Progenitor cell of endocrine pancreas (in vitro differentiated cells): ENCODE data around the gene CCDC24. TPM values are rescaled to one million over a fixed set of nuclear protein-coding genes. Genes with fewer than 3 reads are reported as not detected.

ENCODE experiments used
- DNase-seq: peaks from one replicate; pipeline ENCODE4 v3.0.0; 2021; ENCODE audit warnings: low spot score; ENCODE audit not compliant: unreplicated experiment
- H3K27ac Mint-ChIP-seq: 2 replicates; pipeline ENCODE4 v1.8.0; 2021; ENCODE audit warnings: mild to moderate bottlenecking, moderate library complexity, mixed read lengths
- H3K27me3 Mint-ChIP-seq: 2 replicates; pipeline ENCODE4 v1.8.0; 2021; ENCODE audit warnings: mixed read lengths
- H3K36me3 Mint-ChIP-seq: 2 replicates; pipeline ENCODE4 v1.8.0; 2022; ENCODE audit warnings: mixed read lengths; ENCODE audit not compliant: insufficient read depth
- H3K4me1 Mint-ChIP-seq: 2 replicates; pipeline ENCODE4 v1.8.0; 2021; ENCODE audit warnings: low read depth, mixed read lengths
- H3K4me3 Mint-ChIP-seq: 2 replicates; pipeline ENCODE4 v1.8.0; 2021; ENCODE audit warnings: low read depth, mild to moderate bottlenecking, moderate library complexity, mixed read lengths
- H3K9me3 Mint-ChIP-seq: 2 replicates; pipeline ENCODE4 v1.8.0; 2021; ENCODE audit warnings: low read depth, mixed read lengths
- total RNA-seq: library from RNA; stranded (reverse); gene quantifications from 2 replicates; pipeline ENCODE4 v1.2.1, GENCODE V29; 2021
- TF ChIP-seq, protein P1 (sequence below): fragments of 200-600 bp; sonication (generic); IDR thresholded peaks from one replicate; pipeline ENCODE4 v1.5.0; 2021; ENCODE audit warnings: antibody characterized with exemption, mild to moderate bottlenecking; ENCODE audit not compliant: unreplicated experiment

The CCDC24 gene
- total RNA-seq, 1 donor from 2014 or later = 35.9 TPM

DNA sequence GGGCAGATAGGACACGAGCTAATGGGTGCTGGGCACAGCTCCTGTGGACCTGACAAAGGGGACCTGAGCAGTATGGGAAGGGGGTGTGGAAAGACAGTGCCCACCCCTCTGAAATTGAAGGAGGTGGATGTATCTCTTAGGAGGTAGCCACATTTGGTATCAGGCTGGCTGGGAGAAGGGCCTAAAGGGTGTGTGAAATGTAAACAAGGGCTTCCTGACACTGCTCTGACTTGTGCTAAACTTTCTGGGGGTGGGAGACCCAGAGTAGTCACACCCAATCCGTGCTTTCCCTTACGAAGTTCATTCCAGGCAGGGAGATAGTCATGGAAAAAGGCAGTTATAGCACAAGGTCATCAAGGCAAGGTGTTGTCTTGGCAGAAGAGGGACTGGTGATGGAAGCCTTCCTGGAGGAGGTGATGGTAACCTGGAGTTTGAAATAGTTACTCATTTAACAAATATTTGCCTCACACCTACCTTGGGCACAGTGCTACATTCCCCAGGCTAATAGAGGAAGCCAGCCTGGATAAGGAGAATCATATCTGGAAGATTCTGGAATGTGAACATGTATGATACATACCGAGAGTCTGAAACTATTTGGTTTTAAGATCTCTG lies 5.3 kb upstream of the CCDC24 start:
- Mint-ChIP-seq H3K4me3 (no peak overlapping the region), H3K27ac (peak overlapping the region; percentile 50), H3K27me3 (no peaks in the 10 kb centered on the region), H3K4me1 (peaks cover 24% of the 10 kb centered on the region), H3K36me3 (peaks cover 16% of the 10 kb centered on the region), H3K9me3 (no peaks in the 10 kb centered on the region)
- no peak for DNase-seq
- TF ChIP-seq, protein P1, sequence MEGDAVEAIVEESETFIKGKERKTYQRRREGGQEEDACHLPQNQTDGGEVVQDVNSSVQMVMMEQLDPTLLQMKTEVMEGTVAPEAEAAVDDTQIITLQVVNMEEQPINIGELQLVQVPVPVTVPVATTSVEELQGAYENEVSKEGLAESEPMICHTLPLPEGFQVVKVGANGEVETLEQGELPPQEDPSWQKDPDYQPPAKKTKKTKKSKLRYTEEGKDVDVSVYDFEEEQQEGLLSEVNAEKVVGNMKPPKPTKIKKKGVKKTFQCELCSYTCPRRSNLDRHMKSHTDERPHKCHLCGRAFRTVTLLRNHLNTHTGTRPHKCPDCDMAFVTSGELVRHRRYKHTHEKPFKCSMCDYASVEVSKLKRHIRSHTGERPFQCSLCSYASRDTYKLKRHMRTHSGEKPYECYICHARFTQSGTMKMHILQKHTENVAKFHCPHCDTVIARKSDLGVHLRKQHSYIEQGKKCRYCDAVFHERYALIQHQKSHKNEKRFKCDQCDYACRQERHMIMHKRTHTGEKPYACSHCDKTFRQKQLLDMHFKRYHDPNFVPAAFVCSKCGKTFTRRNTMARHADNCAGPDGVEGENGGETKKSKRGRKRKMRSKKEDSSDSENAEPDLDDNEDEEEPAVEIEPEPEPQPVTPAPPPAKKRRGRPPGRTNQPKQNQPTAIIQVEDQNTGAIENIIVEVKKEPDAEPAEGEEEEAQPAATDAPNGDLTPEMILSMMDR = no peak

DNA sequence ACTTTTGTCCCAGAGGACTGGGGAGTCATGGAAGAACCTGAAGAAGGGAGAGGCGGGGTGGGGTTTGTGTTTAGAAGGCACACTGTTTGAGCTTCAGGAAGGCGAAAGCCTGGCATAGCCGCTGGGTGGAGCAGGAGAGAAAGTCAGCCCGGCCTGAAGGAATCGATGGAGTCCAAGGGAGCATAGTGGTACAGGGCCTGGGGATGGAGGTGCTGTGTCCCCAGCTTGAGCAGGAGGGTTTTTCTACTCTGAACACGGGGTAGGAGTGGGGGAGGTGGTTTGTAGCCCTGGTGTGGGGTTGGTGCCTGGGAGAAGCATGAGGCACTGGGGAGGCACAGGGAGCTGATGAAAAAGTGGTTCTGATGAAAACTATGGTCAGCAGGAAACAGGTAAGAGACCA lies 4.7 kb upstream of the CCDC24 start:
- Mint-ChIP-seq H3K9me3 (no peaks in the 10 kb centered on the region), H3K4me1 (peaks cover 26% of the 10 kb centered on the region), H3K36me3 (peaks cover 16% of the 10 kb centered on the region), H3K27me3 (no peaks in the 10 kb centered on the region), H3K27ac (peak overlapping the region; percentile 90), H3K4me3 (no peak overlapping the region)
- no peak for DNase-seq
- TF ChIP-seq, protein P1 = no peak

- Mint-ChIP-seq H3K4me1 (peaks cover 29% of the 10 kb centered on the region), H3K27ac (peak overlapping the region; percentile 90), H3K4me3 (peak overlapping the region; percentile 44), H3K27me3 (no peaks in the 10 kb centered on the region), H3K36me3 (peaks cover 16% of the 10 kb centered on the region), H3K9me3 (no peaks in the 10 kb centered on the region)
- TF ChIP-seq, protein P1 = no peak
- no peak for DNase-seq
Observed at GRCh38 chr1:43987159-43987902, 4.1 kb upstream of the CCDC24 start.

GRCh38 chr1:43990271-43991199 lies 864 bp upstream of the CCDC24 start:
- TF ChIP-seq, protein P1 = no peak
- Mint-ChIP-seq H3K9me3 (no peaks in the 10 kb centered on the region), H3K4me3 (peak overlapping the region; percentile 88), H3K27me3 (no peaks in the 10 kb centered on the region), H3K4me1 (peaks cover 38% of the 10 kb centered on the region), H3K36me3 (peaks cover 3% of the 10 kb centered on the region), H3K27ac (peak overlapping the region; percentile 96)
- DNase-seq = no peak

- no peak for DNase-seq
- H3K36me3 Mint-ChIP-seq = no peaks in the 10 kb centered on the region
- peak overlapping the region; percentile 96 for H3K27ac Mint-ChIP-seq
- no peaks in the 10 kb centered on the region for H3K27me3 Mint-ChIP-seq
- peaks cover 36% of the 10 kb centered on the region for H3K4me1 Mint-ChIP-seq
- TF ChIP-seq, protein P1 = no peak
- H3K9me3 Mint-ChIP-seq = no peaks in the 10 kb centered on the region
- peak overlapping the region; percentile 88 for H3K4me3 Mint-ChIP-seq
Observed at GRCh38 chr1:43991200-43991475, 261 bp upstream of the CCDC24 start.
